Esophagus squamous epithelium (tissue), 4 donors: ENCODE data around the gene DNAJB7.

Experiments used
- POLR2A ChIP-seq, 4 donors: fragments of 450-650 bp; IDR thresholded peaks; one replicate each; pipeline ENCODE4 v1.6.1; 2017; ENCODE audit warnings: antibody characterized with exemption in 4 of 4, mild to moderate bottlenecking in 4 of 4, moderate library complexity in 3 of 4
- TF ChIP-seq, protein P1 (sequence below), 6 experiments: fragments of 450-650 bp in 4 of 6; fragments of 200-600 bp in 2 of 6; sonication (generic) in 2 of 6; IDR thresholded peaks; one replicate each; pipeline ENCODE4 v1.5.1; 2016 to 2019; ENCODE audit warnings: antibody characterized with exemption in 6 of 6, mild to moderate bottlenecking in 4 of 6, moderate library complexity in 4 of 6

DNA sequence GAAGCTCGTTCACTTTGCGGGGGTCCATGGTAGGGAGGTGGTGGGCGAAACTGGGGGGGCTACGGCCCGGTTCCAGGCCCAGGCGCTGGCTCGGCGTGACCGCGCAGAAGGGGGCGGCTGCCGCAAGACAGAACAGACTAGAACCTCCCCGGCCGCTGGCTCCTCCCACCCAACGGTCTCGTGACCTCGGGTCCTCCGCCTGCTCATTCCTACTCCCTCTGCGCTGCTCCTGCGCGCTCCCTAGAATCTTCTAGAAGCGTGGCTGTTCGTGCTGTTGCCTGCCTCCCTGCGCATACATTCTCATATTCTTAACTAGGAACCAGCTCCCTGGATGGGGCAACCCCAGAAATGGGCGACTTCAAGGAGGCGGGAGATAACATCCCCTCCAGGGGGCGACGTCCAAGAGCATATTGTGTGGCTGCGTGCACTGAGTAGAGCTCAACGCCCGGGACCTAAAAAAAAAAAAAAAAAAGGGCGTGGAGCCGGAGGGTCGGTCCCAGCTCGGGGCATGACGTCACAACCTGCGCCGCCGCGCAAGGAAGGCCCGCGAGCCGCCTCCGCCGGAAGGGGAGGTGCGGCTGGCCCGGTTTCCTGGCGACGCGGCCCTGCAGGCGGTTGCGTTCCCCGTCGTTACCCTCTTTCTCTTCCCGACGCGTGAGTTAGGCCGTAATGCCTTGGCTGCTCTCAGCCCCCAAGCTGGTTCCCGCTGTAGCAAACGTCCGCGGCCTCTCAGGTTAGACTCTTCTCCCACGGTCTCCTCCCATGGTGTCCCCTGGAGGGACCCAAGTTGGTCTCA, 5.2 kb downstream of the DNAJB7 start, which contains the start of the genes ST13 and XPNPEP3:
- peak in 2 of 4 donors; percentile 61 to 77 for TF ChIP-seq POLR2A (IDR thresholded peaks at IDR 0.05)
- TF ChIP-seq, protein P1, sequence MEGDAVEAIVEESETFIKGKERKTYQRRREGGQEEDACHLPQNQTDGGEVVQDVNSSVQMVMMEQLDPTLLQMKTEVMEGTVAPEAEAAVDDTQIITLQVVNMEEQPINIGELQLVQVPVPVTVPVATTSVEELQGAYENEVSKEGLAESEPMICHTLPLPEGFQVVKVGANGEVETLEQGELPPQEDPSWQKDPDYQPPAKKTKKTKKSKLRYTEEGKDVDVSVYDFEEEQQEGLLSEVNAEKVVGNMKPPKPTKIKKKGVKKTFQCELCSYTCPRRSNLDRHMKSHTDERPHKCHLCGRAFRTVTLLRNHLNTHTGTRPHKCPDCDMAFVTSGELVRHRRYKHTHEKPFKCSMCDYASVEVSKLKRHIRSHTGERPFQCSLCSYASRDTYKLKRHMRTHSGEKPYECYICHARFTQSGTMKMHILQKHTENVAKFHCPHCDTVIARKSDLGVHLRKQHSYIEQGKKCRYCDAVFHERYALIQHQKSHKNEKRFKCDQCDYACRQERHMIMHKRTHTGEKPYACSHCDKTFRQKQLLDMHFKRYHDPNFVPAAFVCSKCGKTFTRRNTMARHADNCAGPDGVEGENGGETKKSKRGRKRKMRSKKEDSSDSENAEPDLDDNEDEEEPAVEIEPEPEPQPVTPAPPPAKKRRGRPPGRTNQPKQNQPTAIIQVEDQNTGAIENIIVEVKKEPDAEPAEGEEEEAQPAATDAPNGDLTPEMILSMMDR (IDR thresholded peaks at IDR 0.05), result peak in 3 of 6 experiments; percentile 3 to 29 (median 6)
